GM12878 (cell line): ENCODE results near the gene GK. TPM values are rescaled to one million over a fixed set of nuclear protein-coding genes. Genes with fewer than 3 reads are reported as not detected.

ENCODE experiments used
- ATAC-seq: fragments of 200-7000 bp; cut with Tn5 transposase; 3 replicates; pipeline ENCODE4 v1.9.1; 2020; ENCODE audit warnings: mild to moderate bottlenecking, moderate library complexity
- BruUV-seq: library from RNA; stranded (reverse); fragments of 400-500 nt; replicated peaks from 2 replicates; lab custom pipeline; 2021; lab: Mats Ljungman, UMichigan
- CTCF ChIA-PET: fragments of 300-600 bp; sonication (Branson Sonifier 250); formaldehyde crosslinking; extraction: SDS; loops from one replicate; lab custom pipeline; 2021; ENCODE audit warnings: inconsistent platforms; lab: Yijun Ruan, JAX
- POLR2A ChIA-PET: fragments of 350-600 bp; formaldehyde crosslinking; extraction: SDS; loops from one replicate; lab custom pipeline; 2021; ENCODE audit warnings: inconsistent platforms; lab: Charles Lee
- RAD21 ChIA-PET: fragments of 300-600 bp; sonication (Branson Sonifier 250); formaldehyde crosslinking; loops from one replicate; lab custom pipeline; 2023; ENCODE audit warnings: antibody characterized with exemption; ENCODE audit not compliant: unreplicated experiment; lab: Charles Lee
- SMC1A ChIA-PET: fragments of 300-600 bp; sonication (Branson Sonifier 250); formaldehyde crosslinking; loops from one replicate; lab custom pipeline; 2023; ENCODE audit not compliant: unreplicated experiment, uncharacterized antibody; lab: Charles Lee
- DNase-seq: peaks from one replicate; pipeline ENCODE4 v3.0.0-alpha.2; 2011; ENCODE audit warnings: low read depth, low spot score
- FAIRE-seq: peaks from 3 replicates; lab custom pipeline; 2011; peaks lifted over from hg19 to GRCh38; lab: Jason Lieb, UNC
- H2AFZ ChIP-seq: 2 replicates; pipeline ENCODE4 v1.6.0; 2011; ENCODE audit warnings: low read depth, low read length, control low read depth; ENCODE audit not compliant: control insufficient read depth
- H3K27ac ChIP-seq: 2 replicates; pipeline ENCODE4 v1.5.1; 2011; ENCODE audit warnings: control low read depth; ENCODE audit not compliant: control insufficient read depth, insufficient read depth
- H3K27me3 ChIP-seq, 2 experiments: replicated peaks in 1 of 2; 2 replicates each; pipeline versions ENCODE4 v1.6.0 to v1.6.1; 2011; ENCODE audit warnings: low read length in 1 of 2; ENCODE audit not compliant: control insufficient read depth in 2 of 2, insufficient read depth in 2 of 2
- H3K36me3 ChIP-seq, 2 experiments: 2 replicates each; pipeline ENCODE4 v1.5.1; 2011; ENCODE audit warnings: low read length in 1 of 2; ENCODE audit not compliant: control insufficient read depth in 2 of 2, insufficient read depth in 2 of 2
- H3K4me1 ChIP-seq: 2 replicates; pipeline ENCODE4 v1.6.1; 2011; ENCODE audit warnings: mild to moderate bottlenecking, low read length, moderate library complexity, mixed read lengths; ENCODE audit not compliant: control insufficient read depth, insufficient read depth
- H3K4me2 ChIP-seq: 2 replicates; pipeline ENCODE4 v1.6.0; 2011; ENCODE audit warnings: control low read depth; ENCODE audit not compliant: control insufficient read depth, insufficient read depth
- H3K4me3 ChIP-seq: fragments of 200-600 bp; sonication (generic); 2 replicates; pipeline ENCODE4 v1.5.1; 2016
- H3K79me2 ChIP-seq: 2 replicates; pipeline ENCODE4 v1.6.0; 2011; ENCODE audit warnings: low read length; ENCODE audit not compliant: control insufficient read depth, insufficient read depth
- H3K9ac ChIP-seq: 2 replicates; pipeline ENCODE4 v1.8.0; 2011; ENCODE audit warnings: low read length, control low read depth, mixed read lengths; ENCODE audit not compliant: control insufficient read depth, insufficient read depth
- H3K9me3 ChIP-seq: replicated peaks from 3 replicates; pipeline ENCODE4 v1.5.1; 2011; ENCODE audit warnings: mild to moderate bottlenecking, low read length; ENCODE audit not compliant: control insufficient read depth, insufficient read depth
- H4K20me1 ChIP-seq: 2 replicates; pipeline ENCODE4 v1.6.0; 2011; ENCODE audit not compliant: control insufficient read depth, insufficient read depth
- BACH1 ChIP-seq: fragments of 450-650 bp; IDR thresholded peaks from 2 replicates; pipeline ENCODE4 v1.6.1; 2017; ENCODE audit warnings: mild to moderate bottlenecking, borderline replicate concordance
- BRCA1 ChIP-seq: IDR thresholded peaks from 2 replicates; pipeline ENCODE4 v1.6.1; 2011; ENCODE audit warnings: low read depth, low read length, improper control_type of control experiment
- CHD4 ChIP-seq: fragments of 200-600 bp; sonication (generic); IDR thresholded peaks from 2 replicates; pipeline ENCODE4 v1.6.1; 2016; ENCODE audit warnings: mild to moderate bottlenecking
- ETV6 ChIP-seq, 2 experiments: fragments of 450-650 bp in 1 of 2; IDR thresholded peaks in 1 of 2; conservative IDR thresholded peaks in 1 of 2; 2 replicates each; pipeline ENCODE4 v1.6.1; 2014; ENCODE audit warnings: antibody characterized with exemption in 1 of 2, borderline replicate concordance in 1 of 2, low read depth in 1 of 2, mild to moderate bottlenecking in 1 of 2, moderate library complexity in 1 of 2
- EZH2 ChIP-seq: IDR thresholded peaks from 2 replicates; pipeline ENCODE4 v1.6.1; 2012; ENCODE audit warnings: low read depth, mild to moderate bottlenecking, control low read depth, inconsistent platforms, low read length, borderline replicate concordance; ENCODE audit not compliant: control insufficient read depth
- HDAC2 ChIP-seq: fragments of 200-600 bp; sonication (generic); IDR thresholded peaks from 2 replicates; pipeline ENCODE4 v1.6.1; 2017
- HDGF ChIP-seq: fragments of 450-650 bp; IDR thresholded peaks from 2 replicates; pipeline ENCODE4 v1.6.1; 2016; ENCODE audit warnings: antibody characterized with exemption
- NRF1 ChIP-seq: conservative IDR thresholded peaks from 2 replicates; pipeline ENCODE4 v1.6.1; 2011; ENCODE audit warnings: mild to moderate bottlenecking, low read depth, low read length, improper control_type of control experiment
- PAX8 ChIP-seq: fragments of 450-650 bp; IDR thresholded peaks from 2 replicates; pipeline ENCODE4 v1.6.1; 2017; ENCODE audit warnings: mild to moderate bottlenecking, moderate library complexity
- PBX3 ChIP-seq: IDR thresholded peaks from 2 replicates; pipeline ENCODE4 v1.6.1; 2011; ENCODE audit warnings: mild to moderate bottlenecking, low read depth, low read length, moderate library complexity; ENCODE audit not compliant: insufficient replicate concordance
- PKNOX1 ChIP-seq: fragments of 450-650 bp; IDR thresholded peaks from 2 replicates; pipeline ENCODE4 v1.6.1; 2016; ENCODE audit warnings: mild to moderate bottlenecking
- RELB ChIP-seq: fragments of 450-650 bp; IDR thresholded peaks from 2 replicates; pipeline ENCODE4 v1.6.1; 2017; ENCODE audit warnings: low read depth, mild to moderate bottlenecking, moderate library complexity
- SIN3A ChIP-seq: IDR thresholded peaks from 2 replicates; pipeline ENCODE4 v1.6.1; 2012; ENCODE audit warnings: low read depth, low read length, improper control_type of control experiment
- SMC3 ChIP-seq: IDR thresholded peaks from 2 replicates; pipeline ENCODE4 v1.6.1; 2011; ENCODE audit warnings: low read length, improper control_type of control experiment, borderline replicate concordance
- SUZ12 ChIP-seq: fragments of 200-600 bp; sonication (generic); IDR thresholded peaks from one replicate; pipeline ENCODE4 v1.6.1; 2018; ENCODE audit warnings: antibody characterized with exemption, mild to moderate bottlenecking; ENCODE audit not compliant: unreplicated experiment
- ZNF207 ChIP-seq: fragments of 450-650 bp; IDR thresholded peaks from 2 replicates; pipeline ENCODE4 v1.6.1; 2014; ENCODE audit warnings: antibody characterized with exemption, mild to moderate bottlenecking, borderline replicate concordance
- ZNF274 ChIP-seq: IDR thresholded peaks from one replicate; pipeline ENCODE4 v1.8.0; 2011; ENCODE audit not compliant: insufficient read length, insufficient read depth
- WGBS: methylation state at CpG from one replicate; pipeline ENCODE4 v1.1.6; 2016; ENCODE audit warnings: low lambda C conversion rate; ENCODE audit not compliant: insufficient replicate concordance, insufficient coverage; ENCODE audit errors: missing lambda C conversion rate; 5-methylcytosine and 5-hydroxymethylcytosine counted together
- in situ Hi-C: fragments of 300-500 bp; cut with MboI; formaldehyde crosslinking; loops from 9 replicates; pipeline ENCODE4 v1.14.3; 2018; ENCODE audit warnings: mixed read lengths
- intact Hi-C: fragments of 100-400 bp; cut with micrococcal nuclease; formaldehyde crosslinking; loops from one replicate; pipeline ENCODE4 v1.14.2; 2022; ENCODE audit not compliant: unreplicated experiment
- polyA plus RNA-seq, 11 experiments: library from polyadenylated mRNA; depleted of rRNA in 4 of 11; unstranded in 6 of 11; stranded (reverse) in 5 of 11; fragments of >200 nt; fragmentation: Nextera tagmentation in 4 of 11; fragmentation: Illumina TruSeq in 1 of 11; extraction: Ambion mirVana in 4 of 11; extraction: Trizol in 1 of 11; gene quantifications; 1 replicate in 1 of 11; 2 replicates in 10 of 11; pipeline versions ENCODE4 v1.2.1 to v1.2.3, GENCODE V29; 2011 to 2016; ENCODE audit warnings: inconsistent platforms in 2 of 11, missing spikeins in 2 of 11, low read depth in 1 of 11
- total RNA-seq, 4 experiments: library from RNA; depleted of rRNA in 3 of 4; stranded (reverse); fragments of >200 nt in 3 of 4; fragmentation: Illumina TruSeq in 1 of 4; extraction: Trizol in 1 of 4; gene quantifications; 2 replicates each; pipeline versions ENCODE4 v1.2.1 to v1.2.3, GENCODE V29; 2013 to 2021

The GK gene
- total and polyA plus RNA-seq, 10 of the 15 experiments (the other 5 are each of a cell fraction or from before 2014, with no cell fraction given) = 6.3 to 22.3 (median 11.1) TPM

- no peak for FAIRE-seq
- BruUV-seq = no TSS peak
These were observed 26.1 kb downstream of the GK start for GRCh38 chrX:30679369-30679768.

More at GRCh38 chrX:30679369-30679768, 26.1 kb downstream of the GK start:
- no peak for DNase-seq
- no peaks in the 10 kb centered on the region for H3K79me2 ChIP-seq
- H3K27ac ChIP-seq = no peak overlapping the region
- ChIA-PET SMC1A (interaction anchor here (1.1 to 1.6 kb wide), 2 partner anchors 31 to 358 kb away, joined by 3 to 4 read pairs; no protein-coding TSS in a partner anchor), RAD21 (no interaction called here), CTCF (interaction anchor here (1.2 kb wide), 1 partner anchor 9 kb away, joined by 3 read pairs; no protein-coding TSS in a partner anchor), POLR2A (no interaction called here)
- no peaks in the 10 kb centered on the region for H3K9me3 ChIP-seq
- no peak overlapping the region for H2AFZ ChIP-seq
- no peak for ATAC-seq
- H3K4me2 ChIP-seq = no peak overlapping the region
- TF ChIP-seq SIN3A (no peak), HDGF (no peak), ZNF274 (no peak), NRF1 (no peak), HDAC2 (no peak), ETV6 (conservative IDR thresholded peaks at IDR 0.05 in 1 of 2, IDR thresholded peaks at IDR 0.05 in 1 of 2; ENCODE audit: borderline replicate concordance in 1 of 2, low read depth in 1 of 2) (no peak), SUZ12 (no peak), CHD4 (no peak), EZH2 (no peak), PBX3 (no peak), ZNF207 (no peak), SMC3 (no peak), BACH1 (no peak), BRCA1 (no peak), RELB (no peak), PAX8 (no peak), PKNOX1 (no peak)
- no peaks in the 10 kb centered on the region for H4K20me1 ChIP-seq
- H3K4me3 ChIP-seq = no peak overlapping the region
- H3K36me3 ChIP-seq = no peaks in the 10 kb centered on the region
- no peaks in the 10 kb centered on the region for H3K4me1 ChIP-seq
- 67% methylated on average over 6 of the region's 6 CpGs for WGBS
- H3K27me3 ChIP-seq = no peaks in the 10 kb centered on the region
- intact Hi-C loops = no loop called here
- H3K9ac ChIP-seq = no peak overlapping the region
- in situ Hi-C loops = no loop called here
